HG02610 (cell line): ENCODE results near the gene FGF22.
"Not testable (repeated sequence)": the region's sequence is repeated elsewhere in the genome, so short reads cannot be mapped to it uniquely, and the experiment has no call there.

ENCODE experiments used
- ATAC-seq: cut with Tn5 transposase; IDR thresholded peaks from one replicate; pipeline ENCODE4 v1.9.1; 2021; ENCODE audit warnings: mild to moderate bottlenecking, moderate library complexity; ENCODE audit not compliant: unreplicated experiment

The FGF22 gene

DNA sequence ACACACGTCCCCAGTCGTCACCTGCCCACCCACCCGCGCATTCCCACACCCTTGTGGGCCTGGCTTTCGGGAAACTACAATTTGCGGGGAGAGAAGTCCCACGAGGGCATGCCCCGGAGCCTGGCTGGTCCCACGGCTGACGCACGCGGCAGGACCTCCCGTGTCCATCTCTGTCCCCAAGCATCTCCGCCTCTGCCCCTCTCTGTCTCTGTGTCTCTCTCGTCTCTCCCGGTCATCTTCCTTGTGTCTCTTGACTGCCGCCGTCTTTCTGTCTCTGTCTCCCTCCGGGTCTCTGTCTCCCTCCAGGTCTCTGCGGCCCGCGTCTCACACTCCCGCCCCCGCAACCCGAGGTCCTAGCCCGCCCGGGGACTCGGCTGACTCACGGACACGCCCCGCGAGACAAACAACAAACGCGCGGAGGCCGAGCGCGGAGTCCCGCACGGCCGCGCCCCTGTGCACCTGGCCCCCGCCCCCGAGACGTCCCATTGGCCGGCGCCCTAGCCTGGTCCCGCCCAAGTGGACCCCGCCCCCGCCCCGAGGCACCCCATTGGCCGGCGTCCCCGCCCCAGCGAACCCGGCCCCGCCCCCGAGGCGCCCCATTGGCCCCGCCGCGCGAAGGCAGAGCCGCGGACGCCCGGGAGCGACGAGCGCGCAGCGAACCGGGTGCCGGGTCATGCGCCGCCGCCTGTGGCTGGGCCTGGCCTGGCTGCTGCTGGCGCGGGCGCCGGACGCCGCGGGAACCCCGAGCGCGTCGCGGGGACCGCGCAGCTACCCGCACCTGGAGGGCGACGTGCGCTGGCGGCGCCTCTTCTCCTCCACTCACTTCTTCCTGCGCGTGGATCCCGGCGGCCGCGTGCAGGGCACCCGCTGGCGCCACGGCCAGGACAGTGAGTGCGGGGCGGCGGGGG is at the start of gene FGF22:
Gene FGF22 (plus strand): TSS at position 627 of the 908 bp plus-strand sequence. CDS start 47 bp downstream, at position 674.
- peak; percentile 39 for ATAC-seq

- no peak for ATAC-seq
Measured at GRCh38 chr19:590396-590745, 49.3 kb upstream of the FGF22 start.

GRCh38 chr19:590750-591098 is 49.0 kb upstream of the FGF22 start:
- ATAC-seq, result no peak

GRCh38 chr19:591099-591958 is 48.4 kb upstream of the FGF22 start:
- ATAC-seq, result no peak

GRCh38 chr19:592101-592500 is 47.6 kb upstream of the FGF22 start:
- ATAC-seq, result no peak

- no peak for ATAC-seq
Measured at GRCh38 chr19:593055-593454, 46.6 kb upstream of the FGF22 start.

- no peak for ATAC-seq
Measured at GRCh38 chr19:593505-593904, 46.2 kb upstream of the FGF22 start.

DNA sequence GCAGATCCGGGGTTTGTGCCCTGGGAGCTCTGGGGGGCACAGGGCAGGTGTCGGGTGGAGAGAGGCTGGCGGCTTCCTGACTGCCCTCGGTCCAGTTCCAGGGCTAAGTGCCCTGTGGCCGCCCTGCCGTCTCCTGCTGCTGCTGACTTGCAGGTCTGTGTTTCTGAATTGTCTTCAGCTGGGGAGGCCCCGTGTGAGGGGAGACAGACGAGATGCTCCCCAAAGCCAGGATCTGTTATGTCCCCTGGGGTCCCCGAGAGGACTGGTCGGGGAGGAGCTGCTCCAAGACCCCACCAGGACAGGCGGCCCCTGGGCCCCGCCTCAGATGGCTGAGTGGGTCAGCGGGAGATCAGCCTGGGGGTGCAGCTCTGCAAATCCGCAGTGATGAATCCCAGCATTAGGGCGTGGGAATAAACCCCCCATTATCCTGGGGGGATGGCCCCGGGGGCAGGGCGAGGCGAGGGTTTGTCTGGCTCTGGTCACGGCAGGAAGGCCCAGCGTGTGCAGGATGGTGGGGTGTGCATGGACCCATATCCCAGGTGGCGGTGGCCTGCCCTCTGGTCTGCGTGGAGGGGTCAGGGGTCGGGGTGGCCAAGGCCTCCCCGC is 45.3 kb upstream of the FGF22 start:
- ATAC-seq, result no peak

DNA sequence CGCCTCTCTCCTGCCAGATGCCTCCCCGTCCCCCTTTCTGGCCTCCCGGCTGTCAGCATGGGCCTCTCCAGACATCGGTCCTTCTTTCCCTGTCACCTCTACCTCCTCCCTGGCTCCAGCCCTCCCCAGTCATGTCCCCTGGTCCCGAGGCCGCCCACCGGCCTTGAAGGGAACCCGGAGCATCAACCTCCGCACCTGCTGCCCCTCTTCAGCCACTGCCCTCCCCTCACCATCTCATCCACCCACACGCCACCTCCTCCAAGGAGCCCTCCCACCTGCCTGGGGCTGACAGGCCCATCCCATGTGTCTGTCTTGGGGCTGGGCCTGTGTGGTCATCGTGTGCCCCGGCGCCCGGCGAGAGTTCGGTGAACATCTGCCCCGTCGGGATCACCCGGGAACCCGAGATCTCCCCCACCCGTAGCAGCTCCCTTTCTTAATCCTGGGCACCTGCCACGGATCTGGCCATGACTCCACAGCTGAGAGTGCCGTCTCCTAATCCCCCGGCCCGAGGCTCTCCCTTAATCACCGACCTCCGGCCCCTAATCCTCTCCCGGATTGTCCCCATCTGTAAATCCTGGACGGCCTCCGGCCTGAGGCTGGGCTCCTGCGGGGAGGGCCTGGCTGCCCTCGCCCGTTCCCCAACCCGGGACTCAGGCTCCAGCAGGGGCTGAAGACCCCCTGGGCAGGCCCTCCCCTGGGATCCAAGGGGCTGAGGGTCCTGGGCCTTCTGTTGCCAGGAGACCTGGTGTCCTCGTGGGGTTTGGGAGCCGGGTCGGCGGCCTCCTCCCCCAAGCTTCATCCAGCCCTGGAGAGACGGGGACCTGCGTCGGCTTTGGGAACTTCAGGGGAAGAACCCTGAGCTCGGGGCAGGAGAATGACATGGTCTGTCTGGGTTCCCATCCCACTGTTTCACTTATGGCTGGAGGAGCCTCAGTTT is 44.1 kb upstream of the FGF22 start:
- ATAC-seq, result no peak

GRCh38 chr19:596263-596655 is 43.4 kb upstream of the FGF22 start:
- ATAC-seq, result no peak

- ATAC-seq, result no peak
Measured at GRCh38 chr19:597406-598315, 42.0 kb upstream of the FGF22 start.

DNA sequence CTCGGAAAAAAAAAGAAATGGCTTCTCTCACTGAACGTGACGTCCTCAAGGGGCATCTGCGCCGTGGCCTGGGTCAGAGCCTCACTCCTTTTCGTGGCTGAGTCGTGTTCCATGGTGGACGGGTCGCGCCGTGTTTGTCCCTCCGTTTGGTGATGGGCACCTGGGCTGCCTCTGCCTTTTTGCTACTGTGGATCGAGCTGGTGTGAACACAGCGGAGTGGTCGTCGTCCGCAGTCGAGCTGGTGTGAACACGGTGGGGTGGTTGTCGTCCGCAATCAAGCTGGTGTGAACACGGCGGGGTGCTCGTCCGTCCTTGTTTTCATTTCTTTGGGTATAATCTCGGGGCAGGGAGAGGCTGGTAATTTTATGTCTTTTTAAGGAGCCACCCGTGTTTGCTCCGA is 38.4 kb upstream of the FGF22 start:
- ATAC-seq, result no peak

DNA sequence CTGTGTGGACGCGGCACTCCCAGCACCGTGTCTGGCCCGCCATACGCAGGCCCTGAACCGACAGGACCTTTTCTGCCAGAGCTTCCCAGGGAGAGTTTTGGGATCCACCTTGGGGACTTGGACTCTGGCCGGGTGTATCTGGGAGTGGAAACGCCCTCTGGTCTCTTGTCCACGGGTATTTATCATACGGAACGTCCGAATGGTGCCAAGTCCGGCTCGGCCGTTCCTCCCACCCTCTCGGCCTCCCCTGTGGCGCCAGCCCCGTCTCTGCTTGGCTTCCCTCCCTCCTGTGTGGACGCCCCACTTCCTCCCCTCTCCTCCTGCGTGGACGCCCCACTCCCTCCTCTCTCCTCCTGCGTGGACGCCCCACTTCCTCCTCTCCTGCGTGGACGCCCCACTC is 37.9 kb upstream of the FGF22 start:
- ATAC-seq, result no peak

DNA sequence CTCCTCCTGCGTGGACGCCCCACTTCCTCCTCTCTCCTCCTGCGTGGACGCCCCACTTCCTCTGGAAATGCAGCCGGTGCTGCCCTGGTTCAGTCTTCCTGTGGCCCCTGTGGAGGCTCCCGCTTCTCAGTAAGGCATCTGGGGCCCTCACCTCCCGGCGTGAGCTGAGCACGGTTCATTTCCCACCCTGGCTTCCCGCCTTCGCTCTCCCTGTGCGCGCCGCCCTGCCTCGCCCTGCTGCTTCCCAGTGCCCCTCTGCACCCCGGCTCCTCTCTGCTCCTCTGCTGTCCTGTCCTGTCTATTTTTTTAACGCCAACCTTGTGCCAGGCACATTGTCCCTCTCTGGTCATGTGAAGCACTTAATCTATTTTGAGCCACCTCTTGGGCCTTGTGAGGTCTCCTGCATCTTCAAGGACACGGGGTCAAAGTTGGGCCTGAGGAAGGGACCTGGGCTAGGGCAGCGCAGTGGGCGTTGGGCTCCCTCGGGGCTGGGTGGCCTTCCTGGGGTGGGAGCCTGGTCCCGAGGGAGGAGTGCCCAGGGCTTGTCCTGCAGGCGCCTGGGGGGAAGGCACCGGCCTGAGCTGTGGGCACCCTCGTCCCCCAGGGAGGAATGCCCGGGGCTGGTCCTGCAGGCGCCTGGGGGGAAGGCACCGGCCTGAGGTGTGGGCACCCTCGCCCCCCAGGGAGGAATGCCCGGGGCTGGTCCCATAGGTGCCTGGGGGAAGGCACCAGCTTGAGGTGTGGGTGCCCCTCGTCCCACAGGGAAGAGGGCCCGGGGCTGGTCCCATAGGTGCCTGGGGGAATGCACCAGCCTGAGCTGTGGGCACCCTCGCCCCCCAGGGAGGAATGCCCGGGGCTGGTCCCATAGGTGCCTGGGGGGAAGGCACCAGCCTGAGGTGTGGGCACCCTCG is 37.0 kb upstream of the FGF22 start:
- no peak for ATAC-seq

DNA sequence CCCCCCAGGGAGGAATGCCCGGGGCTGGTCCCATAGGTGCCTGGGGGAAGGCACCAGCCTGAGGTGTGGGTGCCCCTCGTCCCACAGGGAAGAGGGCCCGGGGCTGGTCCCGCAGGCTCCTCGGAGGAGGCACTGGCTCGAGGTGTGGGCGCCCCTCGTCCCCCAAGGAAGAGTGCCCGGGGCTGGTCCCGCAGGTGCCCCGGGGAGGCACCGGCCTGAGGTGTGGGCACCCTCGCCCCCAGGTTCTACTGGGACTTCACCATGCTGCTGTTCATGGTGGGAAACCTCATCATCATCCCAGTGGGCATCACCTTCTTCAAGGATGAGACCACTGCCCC is 36.4 kb upstream of the FGF22 start:
- not testable (repeated sequence) for ATAC-seq

GRCh38 chr19:603779-604178 is 35.9 kb upstream of the FGF22 start:
- ATAC-seq, result not testable (repeated sequence)

GRCh38 chr19:604355-604754 is 35.3 kb upstream of the FGF22 start:
- no peak for ATAC-seq
